ENCODE results near the gene CDH26.

Gene CDH26

DNA sequence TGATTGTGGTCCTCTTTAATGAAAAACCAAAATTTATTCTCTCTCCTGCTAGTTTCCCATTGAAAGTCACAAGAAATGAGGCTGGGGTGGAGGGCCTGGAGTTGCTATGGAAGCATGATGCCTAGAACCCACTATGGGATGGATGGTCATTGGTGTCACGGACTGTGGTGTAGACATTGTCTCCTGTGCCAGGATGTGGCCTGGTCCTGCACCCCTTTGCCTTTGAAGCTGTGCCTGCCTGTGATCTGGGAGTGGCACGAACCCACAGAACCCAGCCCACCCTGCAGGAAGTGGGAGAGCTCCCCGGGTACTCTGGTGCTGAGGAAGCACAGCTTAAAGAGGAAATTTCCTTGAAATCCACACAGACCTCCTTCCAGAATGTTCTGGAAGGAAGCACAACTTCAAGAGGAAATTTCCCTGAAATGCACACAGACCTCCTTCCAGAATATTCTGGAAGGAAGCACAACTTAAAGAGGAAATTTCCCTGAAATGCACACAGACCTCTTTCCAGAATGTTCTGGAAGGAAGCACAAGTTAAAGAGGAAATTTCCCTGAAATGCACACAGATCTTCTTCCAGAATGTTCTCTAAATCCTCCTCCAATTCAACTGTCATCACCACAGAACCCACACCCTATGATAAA, 105.6 kb downstream of the CDH26 start:
- no peaks in the 10 kb centered on the region for H3K36me3 ChIP-seq (ENCODE audit: control insufficient read depth in 1 of 2, insufficient read depth in 2 of 2, low read depth in 1 of 2, low read length in 2 of 2)
- H3K79me1 ChIP-seq (replicated peaks; ENCODE audit: low read length, poor library complexity, severe bottlenecking), result no peaks in the 10 kb centered on the region
- peaks cover 15% of the 10 kb centered on the region for H3K4me1 ChIP-seq (ENCODE audit: control insufficient read depth, insufficient read depth, low read depth, low read length)
- no peak overlapping the region for H3K4me2 ChIP-seq (ENCODE audit: low read length, poor library complexity, severe bottlenecking)
- DNase-seq, result no peak
- WGBS, result 81% methylated on average over 3 of the region's 3 CpGs
- no peak overlapping the region for H2BK12ac ChIP-seq (ENCODE audit: low read length in 2 of 2)
- H2AK5ac ChIP-seq (ENCODE audit: low read length, severe bottlenecking), result peak overlapping the region; percentile 2
- no peak overlapping the region for H2AFZ ChIP-seq (ENCODE audit: low read depth, low read length)
- H2BK120ac ChIP-seq (ENCODE audit: low read depth, low read length), result no peak overlapping the region
- H3K23ac ChIP-seq (ENCODE audit: low read length in 2 of 2), result no peak overlapping the region
- H3K27ac ChIP-seq (ENCODE audit: low read length, poor library complexity, severe bottlenecking), result no peak overlapping the region
- H3K14ac ChIP-seq (ENCODE audit: low read length in 2 of 2), result no peak overlapping the region
- H3K9ac ChIP-seq (ENCODE audit: low read length), result peak overlapping the region; percentile 74
- H3K4ac ChIP-seq (ENCODE audit: low read depth in 1 of 2, low read length in 2 of 2), result no peak overlapping the region
- H3K4me3 ChIP-seq (ENCODE audit: insufficient read depth in 1 of 2, low read depth in 1 of 2, low read length in 2 of 2), result no peak overlapping the region
- no peak overlapping the region for H3K18ac ChIP-seq (ENCODE audit: low read depth in 1 of 2, low read length in 2 of 2)
- H3K9me3 ChIP-seq (ENCODE audit: control insufficient read depth, low read length), result peaks cover 7% of the 10 kb centered on the region
- no peak overlapping the region for H4K8ac ChIP-seq (ENCODE audit: low read length)
- peaks cover 5 to 33% of the 10 kb centered on the region in 2 experiments for H3K27me3 ChIP-seq (ENCODE audit: control insufficient read depth in 1 of 2, insufficient read depth in 1 of 2, low read length in 2 of 2)
- no peak overlapping the region for H2BK15ac ChIP-seq (ENCODE audit: low read depth, poor library complexity, severe bottlenecking)
- H4K91ac ChIP-seq (ENCODE audit: low read length), result peak overlapping the region; percentile 63
- peak overlapping the region; percentile 48 for H2BK5ac ChIP-seq (ENCODE audit: low read depth, low read length, poor library complexity, severe bottlenecking)

Data from mesenchymal stem cell (in vitro differentiated cells and primary cell).